T-helper 1 cell treated with Interleukin-12 subunit alpha and Interleukin-12 subunit beta and Interleukin-4 antibody, amounts not matched to agents 30 μg/mL and 1 μg/mL, for 36 hours (primary cell): ENCODE data around the gene CCNL2.

Experiments
- H3K27ac Mint-ChIP-seq: one replicate; pipeline ENCODE4 v1.8.0; 2021; ENCODE audit warnings: mild to moderate bottlenecking, mixed read lengths
- H3K27me3 Mint-ChIP-seq: one replicate; pipeline ENCODE4 v1.8.0; 2021; ENCODE audit warnings: low read depth, mixed read lengths
- H3K36me3 Mint-ChIP-seq: one replicate; pipeline ENCODE4 v1.8.0; 2021; ENCODE audit warnings: low read depth, mixed read lengths
- H3K4me1 Mint-ChIP-seq: one replicate; pipeline ENCODE4 v1.8.0; 2021; ENCODE audit warnings: low read depth, mixed read lengths
- H3K4me3 Mint-ChIP-seq: one replicate; pipeline ENCODE4 v1.8.0; 2021; ENCODE audit warnings: mild to moderate bottlenecking, moderate library complexity, mixed read lengths
- H3K9me3 Mint-ChIP-seq: one replicate; pipeline ENCODE4 v1.8.0; 2021; ENCODE audit warnings: mixed read lengths

CCNL2 gene

DNA sequence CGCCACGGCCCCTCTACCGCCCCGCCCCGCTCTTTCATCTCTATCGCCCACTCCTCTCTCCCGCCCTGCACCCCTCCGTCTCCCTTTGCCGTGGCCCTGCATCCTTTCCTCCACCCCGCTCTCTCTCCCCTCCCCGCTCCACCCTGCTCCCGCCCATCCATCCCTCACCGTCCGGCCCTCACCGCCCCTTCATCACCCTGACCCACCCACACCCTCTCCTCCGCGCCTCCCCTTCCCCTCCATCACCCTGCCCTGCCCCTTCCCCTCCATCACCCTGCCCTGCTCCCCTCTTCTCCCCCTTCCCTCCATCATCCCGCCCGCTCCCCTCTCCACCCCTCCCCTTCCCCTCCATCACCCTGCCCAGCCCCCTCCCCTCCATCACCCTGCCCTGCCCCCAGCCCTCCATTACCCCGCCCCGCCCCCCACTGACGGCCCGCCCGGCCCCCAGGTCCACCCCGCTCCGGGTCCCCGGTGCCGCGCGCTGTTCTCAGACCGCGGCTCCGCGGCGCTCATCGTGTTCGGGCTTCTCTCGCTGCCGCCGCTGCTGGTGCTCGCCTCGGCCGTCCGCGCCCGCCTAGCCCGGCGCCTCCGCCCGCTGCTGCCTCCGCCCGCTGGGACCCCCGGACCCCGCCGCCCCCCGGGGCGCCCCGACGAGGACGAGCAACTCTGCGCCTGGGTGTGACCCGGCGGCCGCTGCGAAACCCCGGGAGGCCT lies 28.1 kb upstream of the CCNL2 start:
- no peaks in the 10 kb centered on the region for H3K36me3 Mint-ChIP-seq
- peaks cover 2% of the 10 kb centered on the region for H3K4me1 Mint-ChIP-seq
- H3K4me3 Mint-ChIP-seq = no peak overlapping the region
- peaks cover 30% of the 10 kb centered on the region for H3K27me3 Mint-ChIP-seq
- no peaks in the 10 kb centered on the region for H3K9me3 Mint-ChIP-seq
- no peak overlapping the region for H3K27ac Mint-ChIP-seq

DNA sequence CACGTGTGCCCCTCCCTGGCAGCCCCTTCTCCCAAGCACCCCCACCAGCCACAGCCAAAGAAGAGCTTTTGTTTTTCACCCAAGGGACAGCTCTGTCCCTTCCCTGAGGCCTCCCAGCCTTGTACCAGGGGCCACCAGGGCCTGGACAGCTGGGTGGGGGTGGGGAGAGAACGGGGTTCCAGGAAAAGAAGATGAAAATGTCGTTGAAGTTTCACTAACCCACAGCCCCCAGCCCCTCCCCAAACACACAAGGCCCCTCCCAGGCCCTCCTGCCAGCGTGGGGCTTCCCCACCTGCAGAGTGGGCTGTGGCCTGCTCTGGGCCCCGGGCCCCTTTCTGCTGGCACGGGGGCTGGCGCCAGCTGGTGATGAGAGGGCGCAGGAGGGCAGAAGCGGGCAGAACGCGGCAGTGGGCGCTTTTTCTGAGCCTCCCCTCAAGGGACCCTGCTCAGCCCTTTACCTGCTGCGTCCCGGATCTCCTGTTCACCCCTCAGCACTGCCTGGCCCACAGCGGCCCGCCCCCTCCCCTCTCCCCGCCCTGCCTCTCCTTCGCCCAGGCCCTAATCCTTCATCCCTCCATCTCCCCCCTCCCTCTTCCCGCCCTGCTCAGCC lies 27.5 kb upstream of the CCNL2 start:
- H3K4me3 Mint-ChIP-seq = peak overlapping the region; percentile 46
- peaks cover 2% of the 10 kb centered on the region for H3K4me1 Mint-ChIP-seq
- H3K36me3 Mint-ChIP-seq = no peaks in the 10 kb centered on the region
- H3K27me3 Mint-ChIP-seq = peaks cover 32% of the 10 kb centered on the region
- H3K27ac Mint-ChIP-seq = no peak overlapping the region
- no peaks in the 10 kb centered on the region for H3K9me3 Mint-ChIP-seq

DNA sequence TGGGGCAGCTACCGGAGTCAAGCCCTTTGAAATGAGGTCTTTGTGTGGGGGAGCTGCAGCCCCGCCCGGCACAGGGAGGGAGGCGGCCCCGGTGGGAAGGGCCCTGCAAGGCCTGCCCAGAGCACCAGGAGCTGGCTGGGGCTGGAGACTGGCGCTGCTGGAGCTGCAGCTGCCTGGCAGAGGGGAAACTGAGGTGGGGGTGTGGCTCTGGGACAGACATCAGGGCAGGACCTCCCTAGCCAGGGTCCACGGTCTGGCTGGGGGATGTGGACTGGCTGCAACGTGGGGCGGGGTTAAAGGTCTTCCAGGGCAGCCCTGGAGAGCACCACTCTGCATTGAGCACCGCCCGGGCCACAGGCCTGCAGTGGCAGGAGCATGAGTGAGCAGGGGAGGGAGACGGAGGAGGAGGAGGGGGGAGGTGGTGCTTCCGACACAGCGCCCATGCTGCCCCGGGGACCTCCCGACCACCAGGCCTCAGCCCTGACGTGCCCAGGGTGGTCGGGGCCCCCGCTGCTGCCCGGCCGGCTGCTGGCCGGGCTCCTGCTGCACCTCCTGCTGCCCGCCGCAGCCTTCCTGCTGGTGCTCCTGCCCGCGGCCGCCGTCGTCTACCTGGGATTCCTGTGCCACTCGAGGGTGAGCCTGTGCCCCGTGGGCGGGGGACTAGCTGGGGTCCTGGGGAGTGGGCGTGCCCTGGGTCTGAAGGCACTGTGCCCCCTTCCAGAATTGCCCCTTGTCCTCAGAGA lies 26.8 kb upstream of the CCNL2 start:
- no peaks in the 10 kb centered on the region for H3K9me3 Mint-ChIP-seq
- H3K4me3 Mint-ChIP-seq = peak overlapping the region; percentile 46
- H3K36me3 Mint-ChIP-seq = no peaks in the 10 kb centered on the region
- H3K27ac Mint-ChIP-seq = no peak overlapping the region
- peaks cover 32% of the 10 kb centered on the region for H3K27me3 Mint-ChIP-seq
- H3K4me1 Mint-ChIP-seq = peaks cover 2% of the 10 kb centered on the region

DNA sequence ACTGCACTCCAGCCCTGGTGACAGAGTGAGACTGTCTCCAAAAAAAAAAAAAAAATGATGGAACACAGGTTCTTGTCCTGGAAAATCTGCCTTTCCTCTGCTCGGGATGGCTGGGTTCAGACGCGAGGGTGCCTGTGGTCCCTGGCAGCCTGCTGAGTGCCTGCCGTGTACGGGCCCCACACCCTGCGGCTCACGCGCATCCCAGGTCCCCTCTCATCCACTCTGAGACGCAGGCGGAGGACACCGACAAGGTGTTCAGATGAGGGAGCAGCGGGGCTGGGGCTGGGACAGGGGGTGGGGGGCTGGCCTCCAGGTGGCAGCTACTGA lies 26.3 kb upstream of the CCNL2 start:
- Mint-ChIP-seq H3K9me3 (no peaks in the 10 kb centered on the region), H3K4me1 (peaks cover 2% of the 10 kb centered on the region), H3K27ac (no peak overlapping the region), H3K4me3 (no peak overlapping the region), H3K36me3 (no peaks in the 10 kb centered on the region), H3K27me3 (peaks cover 32% of the 10 kb centered on the region)

DNA sequence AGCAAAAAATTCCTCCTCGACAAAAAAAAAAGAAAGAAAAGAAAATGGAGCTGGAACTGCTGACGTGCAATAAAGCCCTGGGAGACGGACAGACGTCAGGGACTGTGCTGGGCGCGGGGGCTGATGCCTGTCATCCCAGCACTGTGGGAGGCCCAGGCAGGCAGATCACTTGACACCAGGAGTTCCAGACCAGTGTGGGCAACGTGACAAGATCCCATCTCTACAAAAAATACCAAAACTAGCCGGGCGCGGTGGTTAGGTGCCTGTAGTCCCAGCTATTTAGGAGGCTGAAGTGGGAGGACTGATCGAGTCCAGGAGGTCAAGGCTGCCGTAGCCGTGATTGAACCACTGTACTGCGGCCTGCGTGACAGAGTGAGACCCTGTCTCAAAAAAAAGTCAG lies 25.6 kb upstream of the CCNL2 start:
- H3K9me3 Mint-ChIP-seq = no peaks in the 10 kb centered on the region
- no peak overlapping the region for H3K4me3 Mint-ChIP-seq
- H3K36me3 Mint-ChIP-seq = no peaks in the 10 kb centered on the region
- H3K4me1 Mint-ChIP-seq = peaks cover 2% of the 10 kb centered on the region
- peaks cover 29% of the 10 kb centered on the region for H3K27me3 Mint-ChIP-seq
- H3K27ac Mint-ChIP-seq = no peak overlapping the region

DNA sequence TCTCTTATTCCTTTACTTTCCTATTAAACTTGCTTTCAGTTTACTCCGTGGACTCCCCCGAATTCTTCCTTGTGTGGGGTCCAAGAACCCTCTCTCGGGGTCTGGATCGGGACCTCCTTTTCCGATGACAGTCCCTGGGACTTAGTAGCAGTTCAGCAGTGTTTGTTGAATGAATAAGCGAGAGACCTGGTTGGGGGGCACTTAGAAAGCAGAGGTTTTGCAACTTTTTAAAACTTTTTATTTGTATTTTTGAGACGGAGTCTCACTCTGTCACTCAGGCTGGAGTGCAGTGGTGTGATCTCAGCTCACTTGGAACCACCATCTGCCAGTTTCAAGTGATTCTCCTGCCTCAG lies 24.1 kb upstream of the CCNL2 start:
- Mint-ChIP-seq H3K9me3 (no peaks in the 10 kb centered on the region), H3K27me3 (peaks cover 20% of the 10 kb centered on the region), H3K4me1 (peaks cover under 1% of the 10 kb centered on the region), H3K27ac (no peak overlapping the region), H3K36me3 (no peaks in the 10 kb centered on the region), H3K4me3 (no peak overlapping the region)

DNA sequence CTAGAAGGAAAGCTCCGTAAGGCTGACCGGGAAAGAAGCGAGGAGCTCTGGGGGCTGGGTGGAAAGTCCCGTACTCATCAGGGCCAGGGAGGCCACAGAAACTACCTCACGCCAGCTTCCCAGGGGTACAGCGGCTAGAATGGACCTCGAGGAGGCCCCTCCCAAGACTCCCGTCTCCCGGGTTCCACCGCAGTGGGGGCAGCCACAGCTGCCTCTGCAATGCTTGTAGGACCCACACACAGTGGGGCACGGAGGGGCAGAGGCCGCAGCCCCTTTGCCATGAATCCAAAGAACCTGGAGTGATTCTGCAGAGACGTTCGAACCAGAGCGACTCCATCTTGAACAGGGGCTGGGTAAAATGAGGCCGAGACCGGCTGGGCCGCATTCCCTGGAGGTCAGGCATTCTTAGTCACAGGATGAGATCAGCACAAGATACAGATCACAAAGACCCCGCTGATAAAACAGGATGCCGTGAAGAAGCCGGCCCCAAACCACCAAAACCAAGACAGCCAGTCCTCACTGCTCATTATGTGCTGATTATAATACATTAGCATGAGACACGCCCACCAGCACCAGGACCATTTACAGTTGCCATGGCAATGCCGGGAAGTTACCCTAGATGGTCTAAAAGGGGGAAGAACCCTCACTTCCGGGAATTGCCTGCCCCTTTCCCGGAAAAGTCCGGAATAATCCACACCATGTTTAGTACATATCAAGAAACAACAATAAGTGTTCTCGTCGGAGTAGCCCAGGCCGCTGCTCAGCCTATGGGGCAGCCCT lies 23.5 kb upstream of the CCNL2 start:
- Mint-ChIP-seq H3K4me3 (no peak overlapping the region), H3K4me1 (peaks cover 6% of the 10 kb centered on the region), H3K9me3 (no peaks in the 10 kb centered on the region), H3K27ac (no peak overlapping the region), H3K36me3 (no peaks in the 10 kb centered on the region), H3K27me3 (peaks cover 20% of the 10 kb centered on the region)

DNA sequence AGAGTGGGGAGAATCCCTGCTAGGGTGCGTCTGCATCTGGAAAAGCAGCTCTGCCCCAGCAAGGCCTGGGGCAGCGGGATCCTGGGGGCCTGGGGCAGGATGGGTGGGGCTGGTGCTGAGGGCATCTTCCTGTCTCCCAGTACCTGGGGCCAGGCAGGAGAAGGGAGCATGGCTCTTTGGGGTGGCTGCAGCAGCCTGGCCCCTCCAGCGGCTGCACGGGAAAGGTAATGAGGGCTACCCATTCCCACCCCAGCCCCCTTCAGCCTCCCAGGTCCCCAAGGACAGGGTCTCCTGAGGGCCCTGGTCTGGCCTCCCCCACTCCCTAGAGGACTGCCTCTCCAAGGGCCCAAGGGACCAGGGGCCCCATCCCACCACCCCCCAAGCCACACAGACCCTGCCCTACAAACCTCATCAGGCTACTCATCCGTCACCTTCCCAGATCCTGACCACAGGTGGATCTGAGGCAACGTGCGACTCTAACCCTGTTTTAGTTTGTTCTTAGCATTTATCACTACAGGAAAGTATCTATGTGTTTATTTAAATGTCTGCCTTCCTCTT lies 22.9 kb upstream of the CCNL2 start:
- no peak overlapping the region for H3K4me3 Mint-ChIP-seq
- no peaks in the 10 kb centered on the region for H3K36me3 Mint-ChIP-seq
- peaks cover 9% of the 10 kb centered on the region for H3K4me1 Mint-ChIP-seq
- no peaks in the 10 kb centered on the region for H3K9me3 Mint-ChIP-seq
- H3K27me3 Mint-ChIP-seq = peaks cover 20% of the 10 kb centered on the region
- no peak overlapping the region for H3K27ac Mint-ChIP-seq

DNA sequence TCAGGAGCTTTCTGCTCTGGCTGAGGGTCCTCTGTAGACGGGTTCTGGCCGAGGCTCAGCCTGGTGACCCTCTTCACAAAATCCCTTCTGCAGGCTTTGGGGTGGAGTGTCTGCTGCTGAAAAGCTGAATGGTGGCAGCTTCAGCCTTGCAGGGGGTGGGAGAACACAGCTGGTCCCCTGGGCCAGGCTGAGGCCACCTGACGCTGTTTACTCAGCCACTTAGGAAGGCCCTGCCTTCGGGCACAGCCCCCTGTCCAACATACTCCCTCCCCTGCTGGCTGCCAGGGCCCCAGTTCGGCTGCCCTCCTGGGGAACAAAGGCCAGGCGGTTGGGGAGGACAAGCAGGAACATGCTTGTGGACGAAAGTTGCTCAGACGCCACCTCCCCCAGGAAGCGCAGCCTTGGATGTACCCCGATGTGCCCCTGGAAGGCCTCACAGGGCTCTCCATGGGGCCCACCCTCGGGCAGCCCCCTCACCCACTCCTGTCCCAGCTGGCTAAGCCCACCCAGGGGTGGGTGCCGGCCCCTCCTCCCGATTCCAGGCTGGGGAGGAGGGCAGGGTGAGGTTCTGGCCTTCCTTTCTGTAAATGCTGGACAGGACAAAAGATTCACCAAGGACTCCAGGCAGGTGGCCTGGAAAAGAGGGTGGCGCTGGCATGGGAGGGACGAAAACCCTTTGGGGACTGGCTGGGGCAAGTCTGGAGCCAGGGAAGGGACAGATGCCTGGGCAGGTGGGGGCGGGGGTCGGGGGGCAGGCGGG lies 22.2 kb upstream of the CCNL2 start, which contains the start of gene ANKRD65:
Gene ANKRD65, minus strand, starts transcription at position 130 of the 760 bp plus-strand sequence. CDS start 271 bp downstream, outside the sequence.
- H3K9me3 Mint-ChIP-seq = no peaks in the 10 kb centered on the region
- no peak within 1 kb of the TSS for H3K27ac Mint-ChIP-seq
- no peak within 1 kb of the TSS for H3K4me3 Mint-ChIP-seq
- peaks cover 9% of the 10 kb centered on the region for H3K4me1 Mint-ChIP-seq
- no peaks in the 10 kb centered on the region for H3K36me3 Mint-ChIP-seq
- H3K27me3 Mint-ChIP-seq = peaks cover 20% of the 10 kb centered on the region

DNA sequence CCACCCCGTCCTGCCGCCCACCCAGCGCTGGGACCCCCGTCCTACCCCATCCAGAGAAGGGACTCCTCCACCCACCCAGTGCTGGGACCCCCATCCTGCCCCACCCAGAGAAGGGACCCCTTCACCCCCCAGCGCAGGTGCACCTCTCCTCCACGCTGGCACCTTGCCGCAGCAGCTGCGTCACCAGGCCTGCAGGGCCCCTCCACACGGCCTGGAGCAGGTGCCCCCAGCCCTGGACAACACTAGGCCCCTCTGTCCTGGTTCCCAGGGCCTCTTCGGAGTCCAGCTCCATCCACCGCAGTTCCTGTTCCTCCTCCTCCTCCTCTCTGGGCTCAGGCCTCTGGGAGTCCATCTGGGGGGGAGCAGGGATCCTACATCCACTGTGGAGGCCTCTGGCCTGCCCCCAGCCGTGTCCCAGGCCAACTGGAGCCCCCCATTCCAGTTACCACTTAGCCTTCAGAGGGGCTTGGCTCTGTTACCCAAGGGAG lies 21.6 kb upstream of the CCNL2 start:
- Mint-ChIP-seq H3K4me3 (no peak overlapping the region), H3K27me3 (peaks cover 20% of the 10 kb centered on the region), H3K9me3 (no peaks in the 10 kb centered on the region), H3K36me3 (no peaks in the 10 kb centered on the region), H3K27ac (no peak overlapping the region), H3K4me1 (peaks cover 9% of the 10 kb centered on the region)

DNA sequence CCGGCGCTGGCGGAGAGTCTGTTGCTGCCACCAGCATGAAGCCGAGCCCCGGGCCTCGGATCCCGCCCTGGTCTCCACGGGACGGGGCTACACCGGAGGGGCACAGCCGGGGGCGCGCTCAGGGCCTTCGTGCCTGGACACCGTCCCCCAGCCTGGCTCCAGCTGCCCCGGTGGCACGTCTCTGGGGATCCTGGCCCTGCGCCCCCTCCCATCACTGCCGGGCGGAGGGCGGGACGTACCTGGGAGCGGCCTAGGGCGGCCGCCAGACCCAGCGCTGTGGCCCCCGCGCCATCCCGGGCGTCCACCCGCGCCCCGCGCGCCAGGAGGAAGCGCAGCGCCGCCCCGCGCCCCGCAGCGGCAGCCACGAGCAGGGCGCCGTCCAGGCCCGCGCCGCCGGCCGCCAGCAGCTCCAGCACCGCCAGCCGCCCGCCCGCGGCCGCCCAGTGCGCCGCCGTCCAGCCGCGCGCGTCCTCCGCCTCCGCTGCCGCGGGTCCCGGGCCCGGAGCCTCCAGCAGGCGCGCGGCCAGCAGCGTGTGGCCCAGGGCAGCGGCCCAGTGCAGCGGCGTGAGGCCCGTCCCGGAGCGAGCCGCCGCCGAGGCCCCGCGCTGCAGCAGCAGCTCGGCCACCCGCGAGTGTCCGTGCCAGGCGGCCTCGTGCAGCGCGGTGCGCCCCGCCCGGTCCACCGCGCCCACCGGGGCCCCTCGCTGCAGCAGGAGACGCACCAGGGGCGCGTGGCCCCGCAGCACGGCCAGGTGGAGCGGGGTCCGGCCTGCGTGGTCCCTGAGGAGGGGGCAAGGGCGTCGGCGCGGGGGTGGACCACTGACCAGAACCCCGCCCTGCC lies 20.9 kb upstream of the CCNL2 start:
- Mint-ChIP-seq H3K4me1 (peaks cover 9% of the 10 kb centered on the region), H3K9me3 (no peaks in the 10 kb centered on the region), H3K27me3 (peaks cover 20% of the 10 kb centered on the region), H3K36me3 (no peaks in the 10 kb centered on the region), H3K27ac (no peak overlapping the region), H3K4me3 (no peak overlapping the region)

DNA sequence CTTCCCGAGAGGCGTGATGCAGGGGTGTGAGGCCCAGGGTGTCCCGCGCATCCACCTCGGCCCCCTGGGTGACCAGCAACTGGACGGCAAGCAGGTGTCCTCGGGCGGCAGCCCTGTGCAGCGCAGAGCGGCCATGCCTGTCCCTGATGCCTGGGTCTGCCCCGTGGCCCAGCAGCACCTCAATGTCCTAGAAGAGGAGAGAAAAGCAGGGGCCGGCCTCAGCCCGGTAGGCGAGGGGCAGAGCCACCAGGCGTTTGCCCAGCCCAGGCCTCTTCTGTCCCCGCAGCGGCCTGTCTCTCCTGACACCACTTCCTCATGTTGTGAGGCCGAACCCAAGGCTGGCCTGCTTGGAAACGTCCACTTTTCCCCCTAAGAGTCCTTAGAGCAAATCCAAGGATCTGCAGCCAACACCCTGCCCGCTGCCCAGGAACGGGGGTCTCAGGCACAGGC lies 20.3 kb upstream of the CCNL2 start:
- Mint-ChIP-seq H3K36me3 (no peaks in the 10 kb centered on the region), H3K27me3 (peaks cover 17% of the 10 kb centered on the region), H3K4me3 (no peak overlapping the region), H3K9me3 (no peaks in the 10 kb centered on the region), H3K4me1 (peaks cover 9% of the 10 kb centered on the region), H3K27ac (no peak overlapping the region)
